Pancreas (tissue), 10 donors: ENCODE results near the gene TMEM61. TPM values are rescaled to one million over a fixed set of nuclear protein-coding genes. Genes with fewer than 3 reads are reported as not detected.
"Not testable (repeated sequence)": the region's sequence is repeated elsewhere in the genome, so short reads cannot be mapped to it uniquely, and the experiment has no call there.

ENCODE experiments used
- ATAC-seq, 4 donors: fragments of 200-7000 bp; cut with Tn5 transposase; one replicate each; pipeline versions ENCODE4 v1.8.0 to v1.9.1; 2020; ENCODE audit warnings: mild to moderate bottlenecking in 4 of 4, moderate library complexity in 4 of 4
- DNase-seq, 6 donors: peaks; one replicate each; pipeline ENCODE4 v3.0.0-alpha.2; 2020
- FAIRE-seq: peaks from 2 replicates; lab custom pipeline; 2012; peaks lifted over from hg19 to GRCh38; lab: Jason Lieb, UNC
- H3K27ac ChIP-seq, 4 donors: fragments of 200-600 bp; sonication (generic); 1 replicate in 3 of 4; 2 replicates in 1 of 4; pipeline versions ENCODE4 v1.5.0 to v1.8.0; 2020
- H3K27me3 ChIP-seq, 4 donors: fragments of 200-600 bp; one replicate each; pipeline ENCODE4 v1.8.0; 2021
- H3K36me3 ChIP-seq, 3 donors: fragments of 200-600 bp; sonication (generic) in 1 of 3; one replicate each; pipeline versions ENCODE4 v1.5.0 to v1.8.0; 2020 to 2021
- H3K4me1 ChIP-seq, 3 donors: fragments of 200-600 bp; one replicate each; pipeline ENCODE4 v1.8.0; 2021
- H3K4me3 ChIP-seq, 4 donors: fragments of 200-600 bp; sonication (generic) in 2 of 4; one replicate each; pipeline versions ENCODE4 v1.5.0 to v1.8.0; 2020 to 2021
- H3K9me3 ChIP-seq, 4 donors: fragments of 200-600 bp; one replicate each; pipeline ENCODE4 v1.8.0; 2021
- WGBS, 2 donors: extraction: QIAGEN DNeasy Blood & Tissue Kit; methylation state at CpG; one replicate each; pipeline ENCODE4 v1.1.7; 2013; 5-methylcytosine and 5-hydroxymethylcytosine counted together
- intact Hi-C, 3 donors: fragments of 100-400 bp; cut with DNase I; formaldehyde crosslinking; loops; one replicate each; pipeline versions ENCODE4 v1.11.1 to v1.14.2; 2022
- polyA plus RNA-seq, 2 donors: library from polyadenylated mRNA; stranded (reverse); fragments of 200-250 nt; gene quantifications; one replicate each; pipeline ENCODE4 v1.2.3, GENCODE V29; 2013
- total RNA-seq, 6 donors: library from RNA; stranded (reverse); fragmentation: NEBNext Ultra II Directional in 4 of 6; extraction: Animal tissue kit (Norgen Biotek cat#: 25700) in 4 of 6; gene quantifications; one replicate each; pipeline versions ENCODE4 v1.2.1 to v1.2.4, GENCODE V29; 2021 to 2023
- TF ChIP-seq, protein P1 (sequence below), 4 donors: fragments of 200-600 bp; sonication (generic) in 3 of 4; IDR thresholded peaks; one replicate each; pipeline versions ENCODE4 v1.5.0 to v1.8.0; 2021; ENCODE audit warnings: antibody characterized with exemption in 4 of 4
- donor health status: healthy with polysubstance abuse.
- donor health status: DM: no; HTN: no; CAD: no; lungs with moderate emphysema.
- donor health status: DM: no; HTN: no; CAD: no.
- donor health status: control.
- donor health status: control.
- donor health status: Bipolar disorder and iron deficiency.
- donor health status: DM: yes; HTN: yes; CAD: no.
- donor health status: DM: no; HTN: no; CAD: no.
- donor health status: DM: no; HTN: no; CAD: no.
- donor health status: DM: yes; HTN: yes; CAD: no.

Gene TMEM61
- total and polyA plus RNA-seq, 8 donors = 1.1 to 15.6 (median 1.7) TPM

DNA sequence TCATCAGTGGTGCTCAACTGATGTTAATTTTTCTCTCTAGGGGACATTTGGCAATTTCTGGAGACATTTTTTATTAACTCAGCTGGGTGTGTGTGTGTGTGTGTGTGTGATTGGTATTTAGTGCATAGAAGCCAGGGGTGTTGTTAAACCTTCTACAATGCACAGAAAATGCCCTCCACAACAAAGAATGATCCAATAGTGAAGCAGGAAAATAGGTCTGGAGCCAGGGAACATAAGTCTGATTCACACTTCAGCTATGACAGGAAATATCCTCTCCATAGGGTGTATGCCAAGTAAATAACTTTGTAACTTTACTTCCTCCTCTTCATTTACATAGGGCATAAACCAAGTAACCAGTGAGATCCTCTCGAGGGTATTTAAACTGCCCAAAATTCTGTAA is 25.1 kb upstream of the TMEM61 start:
- WGBS, 2 donors = 69 to 70% methylated on average over 1 of the region's 1 CpG
- no peak for DNase-seq
- H3K4me3 ChIP-seq = no peak overlapping the region

DNA sequence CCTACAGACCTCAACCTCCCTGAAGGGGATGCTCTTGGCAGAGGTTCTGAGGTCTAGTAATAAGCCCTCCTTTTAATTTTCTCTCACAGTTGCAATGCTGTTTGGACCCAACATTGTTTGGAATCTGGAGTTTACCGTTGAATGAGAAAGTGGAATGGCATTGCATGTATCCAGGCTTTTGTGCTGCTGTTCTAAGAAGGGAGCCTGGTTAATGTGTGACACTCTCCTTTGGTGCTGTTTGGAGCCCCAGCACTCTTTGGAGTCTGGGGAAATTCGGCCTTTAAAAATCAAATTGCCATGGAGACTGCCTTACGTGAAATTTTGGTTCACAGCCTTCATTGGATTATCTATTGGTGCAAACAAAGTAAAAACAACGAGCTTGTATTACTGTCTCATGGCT is 23.7 kb upstream of the TMEM61 start:
- Histone ChIP-seq H3K27ac (no peak overlapping the region), H3K4me3 (no peak overlapping the region), H3K9me3 (no peaks in the 10 kb centered on the region), H3K4me1 (no peaks in the 10 kb centered on the region), H3K27me3 (no peaks in the 10 kb centered on the region), H3K36me3 (no peaks in the 10 kb centered on the region)
- TF ChIP-seq, protein P1, sequence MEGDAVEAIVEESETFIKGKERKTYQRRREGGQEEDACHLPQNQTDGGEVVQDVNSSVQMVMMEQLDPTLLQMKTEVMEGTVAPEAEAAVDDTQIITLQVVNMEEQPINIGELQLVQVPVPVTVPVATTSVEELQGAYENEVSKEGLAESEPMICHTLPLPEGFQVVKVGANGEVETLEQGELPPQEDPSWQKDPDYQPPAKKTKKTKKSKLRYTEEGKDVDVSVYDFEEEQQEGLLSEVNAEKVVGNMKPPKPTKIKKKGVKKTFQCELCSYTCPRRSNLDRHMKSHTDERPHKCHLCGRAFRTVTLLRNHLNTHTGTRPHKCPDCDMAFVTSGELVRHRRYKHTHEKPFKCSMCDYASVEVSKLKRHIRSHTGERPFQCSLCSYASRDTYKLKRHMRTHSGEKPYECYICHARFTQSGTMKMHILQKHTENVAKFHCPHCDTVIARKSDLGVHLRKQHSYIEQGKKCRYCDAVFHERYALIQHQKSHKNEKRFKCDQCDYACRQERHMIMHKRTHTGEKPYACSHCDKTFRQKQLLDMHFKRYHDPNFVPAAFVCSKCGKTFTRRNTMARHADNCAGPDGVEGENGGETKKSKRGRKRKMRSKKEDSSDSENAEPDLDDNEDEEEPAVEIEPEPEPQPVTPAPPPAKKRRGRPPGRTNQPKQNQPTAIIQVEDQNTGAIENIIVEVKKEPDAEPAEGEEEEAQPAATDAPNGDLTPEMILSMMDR (IDR thresholded peaks at IDR 0.05) = no peak
- DNase-seq (no peak), ATAC-seq (no peak), FAIRE-seq (no peak)
- 62 to 73% methylated on average over 4 of the region's 4 CpGs for WGBS, 2 donors
- intact Hi-C loops = no loop called here

More for the DNA sequence above, 25.1 kb upstream of the TMEM61 start:
- ATAC-seq = no peak
- H3K27ac ChIP-seq = no peak overlapping the region
- H3K36me3 ChIP-seq = no peaks in the 10 kb centered on the region
- no peaks in the 10 kb centered on the region for H3K27me3 ChIP-seq
- TF ChIP-seq, protein P1 (IDR thresholded peaks at IDR 0.05) = no peak
- FAIRE-seq = no peak
- H3K4me1 ChIP-seq = no peaks in the 10 kb centered on the region
- H3K9me3 ChIP-seq = no peaks in the 10 kb centered on the region
- intact Hi-C loops = no loop called here

DNA sequence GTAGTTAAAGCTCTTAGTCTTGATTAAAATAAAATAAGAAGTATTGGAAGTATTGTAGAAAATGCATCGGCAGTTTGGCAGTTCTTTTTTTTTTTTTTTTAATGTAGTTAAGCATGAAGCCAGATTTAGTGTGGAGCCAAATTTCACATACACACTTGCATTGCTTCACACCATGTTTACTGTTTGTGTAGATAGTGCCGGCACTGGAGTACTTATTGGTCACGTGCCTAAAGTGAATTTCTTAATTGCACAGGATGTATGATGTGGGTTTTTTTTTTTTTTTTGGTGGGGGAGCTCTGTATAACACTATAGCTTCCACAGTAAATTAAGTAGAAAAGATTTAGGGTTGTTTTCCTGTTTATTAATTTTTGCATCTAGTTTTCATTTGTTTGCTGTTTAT is 21.2 kb upstream of the TMEM61 start:
- H3K27ac ChIP-seq = no peak overlapping the region
- ATAC-seq (no peak), FAIRE-seq (no peak), DNase-seq (no peak)
- intact Hi-C loops = no loop called here
- no peak overlapping the region for H3K4me3 ChIP-seq
- no peaks in the 10 kb centered on the region for H3K36me3 ChIP-seq
- TF ChIP-seq, protein P1 (IDR thresholded peaks at IDR 0.05) = no peak
- no peaks in the 10 kb centered on the region for H3K4me1 ChIP-seq
- no peaks in the 10 kb centered on the region for H3K27me3 ChIP-seq
- 28 to 53% methylated on average over 3 of the region's 3 CpGs for WGBS, 2 donors
- H3K9me3 ChIP-seq = no peaks in the 10 kb centered on the region

DNA sequence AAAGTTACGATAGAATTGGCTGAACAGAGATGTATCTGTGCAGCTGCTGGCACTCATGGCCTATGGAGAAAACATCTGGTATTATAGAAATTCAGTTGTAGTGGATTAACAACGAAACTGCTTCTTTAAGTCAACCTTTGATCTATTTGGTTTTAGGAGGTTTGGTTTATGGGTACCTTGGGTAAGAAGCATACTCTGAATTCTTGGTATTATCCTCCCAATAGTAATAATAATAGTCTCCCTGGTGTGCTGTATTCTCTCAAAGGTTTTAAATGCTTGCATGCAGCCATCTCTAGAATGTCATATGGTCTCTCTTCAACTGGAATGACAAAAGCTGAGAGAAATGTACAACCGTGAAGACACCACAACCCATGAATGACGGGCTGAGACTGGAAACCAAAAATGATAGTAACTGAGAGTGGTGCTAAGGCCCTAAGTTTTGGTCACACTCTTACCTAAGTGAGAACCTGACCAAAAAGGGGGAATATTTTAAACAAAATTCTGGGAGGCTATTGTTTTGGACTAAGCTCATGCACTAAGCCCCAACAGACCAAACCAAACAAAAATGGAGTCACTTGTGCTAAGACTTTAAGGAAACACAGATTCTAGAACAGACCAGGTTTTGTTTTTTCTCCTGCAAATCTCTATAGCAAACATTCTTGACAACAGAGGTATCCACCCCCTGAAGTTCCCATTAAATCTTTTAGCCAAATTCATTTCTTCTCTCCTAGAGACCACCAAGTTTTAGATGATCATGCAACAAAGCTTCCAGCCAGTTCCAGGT is 17.6 kb upstream of the TMEM61 start:
- FAIRE-seq = no peak
- 74 to 84% methylated on average over 4 of the region's 4 CpGs for WGBS, 2 donors

DNA sequence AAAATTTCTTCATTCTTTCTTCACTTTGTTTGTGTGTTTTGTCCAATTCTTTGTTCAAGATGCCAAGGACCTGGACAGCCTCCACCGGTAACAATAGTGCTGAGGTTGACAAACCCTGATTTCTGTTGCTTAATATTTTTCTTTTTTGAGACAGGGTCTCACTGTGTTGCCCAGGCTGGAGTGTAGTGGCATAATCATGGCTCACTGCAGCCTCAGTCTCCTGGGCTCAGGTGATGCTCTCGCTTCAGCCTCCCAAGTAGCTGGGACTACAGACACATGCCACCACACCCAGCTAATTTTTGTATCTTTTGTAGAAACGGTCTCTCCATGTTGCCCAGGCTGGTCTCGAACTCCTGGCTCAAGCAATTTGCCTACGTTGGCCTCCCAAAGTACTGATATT is 16.6 kb upstream of the TMEM61 start:
- H3K27me3 ChIP-seq, H3K4me3 ChIP-seq, DNase-seq, ATAC-seq, intact Hi-C loops, H3K36me3 ChIP-seq, H3K4me1 ChIP-seq, H3K27ac ChIP-seq, H3K9me3 ChIP-seq, FAIRE-seq: not testable (repeated sequence)
- WGBS, 2 donors = 73 to 82% methylated on average over 5 of the region's 5 CpGs

More for the DNA sequence above, 17.6 kb upstream of the TMEM61 start:
- DNase-seq = no peak
- Histone ChIP-seq H3K27me3 (no peaks in the 10 kb centered on the region), H3K4me1 (peaks cover 0 to 2% (median 0%) of the 10 kb centered on the region in 3 donors), H3K27ac (no peak overlapping the region), H3K4me3 (no peak overlapping the region), H3K9me3 (no peaks in the 10 kb centered on the region), H3K36me3 (no peaks in the 10 kb centered on the region)
- intact Hi-C loops = no loop called here
- TF ChIP-seq, protein P1 (IDR thresholded peaks at IDR 0.05) = no peak
- no peak for ATAC-seq
